ENCODE measurements around the gene MYO3B.

The MYO3B gene

GRCh38 chr2:170504810-170505145 is 326.8 kb downstream of the MYO3B start:
- Mint-ChIP-seq H3K27me3 (peaks cover 5% of the 10 kb centered on the region), H3K4me3 (no peak overlapping the region), H3K4me1 (no peaks in the 10 kb centered on the region), H3K36me3 (no peaks in the 10 kb centered on the region), H3K9me3 (no peaks in the 10 kb centered on the region), H3K27ac (no peak overlapping the region)
- DNase-seq (ENCODE audit: low spot score in 2 of 2) (no peak), ATAC-seq (ENCODE audit: low read depth) (no peak)

- ATAC-seq (ENCODE audit: low read depth) (no peak), DNase-seq (ENCODE audit: low spot score in 2 of 2) (no peak)
- Mint-ChIP-seq H3K4me3 (no peak overlapping the region), H3K36me3 (no peaks in the 10 kb centered on the region), H3K27me3 (peaks cover 5% of the 10 kb centered on the region), H3K9me3 (no peaks in the 10 kb centered on the region), H3K27ac (no peak overlapping the region), H3K4me1 (no peaks in the 10 kb centered on the region)
Measured at GRCh38 chr2:170505631-170506275, 327.8 kb downstream of the MYO3B start.

GRCh38 chr2:170509452-170510193 is 331.7 kb downstream of the MYO3B start:
- Mint-ChIP-seq H3K27me3 (peaks cover 5% of the 10 kb centered on the region), H3K4me1 (no peaks in the 10 kb centered on the region), H3K27ac (no peak overlapping the region), H3K36me3 (no peaks in the 10 kb centered on the region), H3K4me3 (no peak overlapping the region), H3K9me3 (no peaks in the 10 kb centered on the region)
- no peak for DNase-seq (ENCODE audit: low spot score in 2 of 2)
- no peak for ATAC-seq (ENCODE audit: low read depth)

GRCh38 chr2:170512266-170512665 is 334.3 kb downstream of the MYO3B start:
- H3K27ac Mint-ChIP-seq: no peak overlapping the region
- H3K4me1 Mint-ChIP-seq: no peaks in the 10 kb centered on the region
- no peak overlapping the region for H3K4me3 Mint-ChIP-seq
- H3K27me3 Mint-ChIP-seq: peaks cover 3% of the 10 kb centered on the region
- no peak for DNase-seq (ENCODE audit: low spot score in 2 of 2)
- no peak for ATAC-seq (ENCODE audit: low read depth)
- H3K9me3 Mint-ChIP-seq: no peaks in the 10 kb centered on the region
- H3K36me3 Mint-ChIP-seq: no peaks in the 10 kb centered on the region

- peaks cover 3% of the 10 kb centered on the region for H3K27me3 Mint-ChIP-seq
Measured at GRCh38 chr2:170514140-170514539, 336.2 kb downstream of the MYO3B start.

GRCh38 chr2:170517538-170517937 is 339.6 kb downstream of the MYO3B start:
- no peak overlapping the region for H3K27ac Mint-ChIP-seq
- no peak for DNase-seq (ENCODE audit: low spot score in 2 of 2)
- H3K4me3 Mint-ChIP-seq: no peak overlapping the region
- no peaks in the 10 kb centered on the region for H3K9me3 Mint-ChIP-seq
- ATAC-seq (ENCODE audit: low read depth): no peak
- H3K36me3 Mint-ChIP-seq: no peaks in the 10 kb centered on the region
- H3K4me1 Mint-ChIP-seq: no peaks in the 10 kb centered on the region
- peaks cover 3% of the 10 kb centered on the region for H3K27me3 Mint-ChIP-seq

More at GRCh38 chr2:170514140-170514539, 336.2 kb downstream of the MYO3B start:
- Mint-ChIP-seq H3K9me3 (no peaks in the 10 kb centered on the region), H3K4me3 (no peak overlapping the region), H3K27ac (no peak overlapping the region), H3K36me3 (no peaks in the 10 kb centered on the region), H3K4me1 (no peaks in the 10 kb centered on the region)
- DNase-seq (ENCODE audit: low spot score in 2 of 2) (no peak), ATAC-seq (ENCODE audit: low read depth) (no peak)

GRCh38 chr2:170518911-170519310 is 341.0 kb downstream of the MYO3B start:
- Mint-ChIP-seq H3K4me3 (no peak overlapping the region), H3K9me3 (no peaks in the 10 kb centered on the region), H3K36me3 (no peaks in the 10 kb centered on the region), H3K27me3 (peaks cover 1% of the 10 kb centered on the region), H3K27ac (no peak overlapping the region), H3K4me1 (no peaks in the 10 kb centered on the region)
- no peak for ATAC-seq (ENCODE audit: low read depth)
- no peak for DNase-seq (ENCODE audit: low spot score in 2 of 2)

GRCh38 chr2:170521299-170521698 is 343.4 kb downstream of the MYO3B start:
- Mint-ChIP-seq H3K4me3 (no peak overlapping the region), H3K27me3 (no peaks in the 10 kb centered on the region), H3K27ac (no peak overlapping the region), H3K36me3 (no peaks in the 10 kb centered on the region), H3K9me3 (no peaks in the 10 kb centered on the region), H3K4me1 (no peaks in the 10 kb centered on the region)
- no peak for DNase-seq (ENCODE audit: low spot score in 2 of 2)
- no peak for ATAC-seq (ENCODE audit: low read depth)

- peaks cover 3% of the 10 kb centered on the region for H3K27me3 Mint-ChIP-seq
- H3K36me3 Mint-ChIP-seq: no peaks in the 10 kb centered on the region
- no peak overlapping the region for H3K27ac Mint-ChIP-seq
- ATAC-seq (ENCODE audit: low read depth): no peak
- no peaks in the 10 kb centered on the region for H3K9me3 Mint-ChIP-seq
- no peaks in the 10 kb centered on the region for H3K4me1 Mint-ChIP-seq
- no peak overlapping the region for H3K4me3 Mint-ChIP-seq
- DNase-seq (ENCODE audit: low spot score in 2 of 2): no peak
Measured at GRCh38 chr2:170523506-170523905, 345.6 kb downstream of the MYO3B start.

GRCh38 chr2:170524828-170525565 is 347.1 kb downstream of the MYO3B start:
- Mint-ChIP-seq H3K27me3 (peaks cover 3% of the 10 kb centered on the region), H3K4me1 (no peaks in the 10 kb centered on the region), H3K36me3 (no peaks in the 10 kb centered on the region), H3K27ac (no peak overlapping the region), H3K4me3 (no peak overlapping the region), H3K9me3 (no peaks in the 10 kb centered on the region)
- ATAC-seq (ENCODE audit: low read depth) (no peak), DNase-seq (ENCODE audit: low spot score in 2 of 2) (no peak)

GRCh38 chr2:170525566-170525900 is 347.6 kb downstream of the MYO3B start:
- Mint-ChIP-seq H3K9me3 (no peaks in the 10 kb centered on the region), H3K4me1 (no peaks in the 10 kb centered on the region), H3K27me3 (peaks cover 3% of the 10 kb centered on the region), H3K4me3 (no peak overlapping the region), H3K36me3 (no peaks in the 10 kb centered on the region), H3K27ac (no peak overlapping the region)
- no peak for DNase-seq (ENCODE audit: low spot score in 2 of 2)
- no peak for ATAC-seq (ENCODE audit: low read depth)

- Mint-ChIP-seq H3K27me3 (peaks cover 7% of the 10 kb centered on the region), H3K36me3 (no peaks in the 10 kb centered on the region), H3K27ac (no peak overlapping the region), H3K9me3 (no peaks in the 10 kb centered on the region), H3K4me1 (no peaks in the 10 kb centered on the region), H3K4me3 (no peak overlapping the region)
- no peak for DNase-seq (ENCODE audit: low spot score in 2 of 2)
- ATAC-seq (ENCODE audit: low read depth): no peak
Measured at GRCh38 chr2:170530284-170530745, 352.4 kb downstream of the MYO3B start.

GRCh38 chr2:170530803-170531564 is 353.0 kb downstream of the MYO3B start:
- Mint-ChIP-seq H3K4me1 (no peaks in the 10 kb centered on the region), H3K36me3 (no peaks in the 10 kb centered on the region), H3K27ac (no peak overlapping the region), H3K27me3 (peaks cover 7% of the 10 kb centered on the region), H3K4me3 (no peak overlapping the region), H3K9me3 (no peaks in the 10 kb centered on the region)
- ATAC-seq (ENCODE audit: low read depth) (no peak), DNase-seq (ENCODE audit: low spot score in 2 of 2) (no peak)

GRCh38 chr2:170531876-170532275 is 353.9 kb downstream of the MYO3B start:
- ATAC-seq (ENCODE audit: low read depth) (no peak), DNase-seq (ENCODE audit: low spot score in 2 of 2) (no peak)
- Mint-ChIP-seq H3K27ac (no peak overlapping the region), H3K27me3 (peaks cover 7% of the 10 kb centered on the region), H3K4me1 (no peaks in the 10 kb centered on the region), H3K4me3 (no peak overlapping the region), H3K36me3 (no peaks in the 10 kb centered on the region), H3K9me3 (no peaks in the 10 kb centered on the region)

Measured in memory B cell (primary cell).